ENCODE data around the gene CELF5.

DNA sequence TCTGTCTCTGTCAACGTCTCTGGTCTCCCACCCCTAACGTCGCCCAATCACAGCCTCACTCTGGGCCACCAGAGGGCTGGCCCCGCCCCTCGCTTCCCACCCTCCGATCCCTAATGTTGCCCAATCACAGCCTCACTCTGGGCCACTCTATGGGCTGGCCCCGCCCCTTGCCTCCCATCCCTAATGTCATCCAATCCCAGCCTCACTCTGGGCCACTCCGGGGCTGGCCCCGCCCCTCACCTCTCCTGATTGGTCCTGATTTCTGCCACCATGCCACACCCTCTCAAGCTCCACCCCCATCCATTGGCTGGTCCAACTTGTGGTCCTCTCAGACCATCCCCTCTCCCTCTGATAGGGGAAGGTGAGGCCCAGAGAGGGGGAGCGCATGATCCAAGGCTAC, 24.9 kb downstream of the CELF5 start:
- TF ChIP-seq, protein P1, sequence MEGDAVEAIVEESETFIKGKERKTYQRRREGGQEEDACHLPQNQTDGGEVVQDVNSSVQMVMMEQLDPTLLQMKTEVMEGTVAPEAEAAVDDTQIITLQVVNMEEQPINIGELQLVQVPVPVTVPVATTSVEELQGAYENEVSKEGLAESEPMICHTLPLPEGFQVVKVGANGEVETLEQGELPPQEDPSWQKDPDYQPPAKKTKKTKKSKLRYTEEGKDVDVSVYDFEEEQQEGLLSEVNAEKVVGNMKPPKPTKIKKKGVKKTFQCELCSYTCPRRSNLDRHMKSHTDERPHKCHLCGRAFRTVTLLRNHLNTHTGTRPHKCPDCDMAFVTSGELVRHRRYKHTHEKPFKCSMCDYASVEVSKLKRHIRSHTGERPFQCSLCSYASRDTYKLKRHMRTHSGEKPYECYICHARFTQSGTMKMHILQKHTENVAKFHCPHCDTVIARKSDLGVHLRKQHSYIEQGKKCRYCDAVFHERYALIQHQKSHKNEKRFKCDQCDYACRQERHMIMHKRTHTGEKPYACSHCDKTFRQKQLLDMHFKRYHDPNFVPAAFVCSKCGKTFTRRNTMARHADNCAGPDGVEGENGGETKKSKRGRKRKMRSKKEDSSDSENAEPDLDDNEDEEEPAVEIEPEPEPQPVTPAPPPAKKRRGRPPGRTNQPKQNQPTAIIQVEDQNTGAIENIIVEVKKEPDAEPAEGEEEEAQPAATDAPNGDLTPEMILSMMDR (IDR thresholded peaks at IDR 0.05) = no peak
- TF ChIP-seq EP300 (IDR thresholded peaks at IDR 0.05; ENCODE audit: low read depth) = no peak
- TF ChIP-seq POLR2A (IDR thresholded peaks at IDR 0.05) = no peak
- no peak for TF ChIP-seq POLR2AphosphoS5 (IDR thresholded peaks at IDR 0.05)

Measured in transverse colon (tissue), 4 donors.